Activated T-cell treated with anti-CD3 and anti-CD28 coated beads for 4 hours (primary cell): Measurements from ENCODE around the gene SSR4.

Source experiments
- DNase-seq: peaks from one replicate; pipeline ENCODE4 v3.0.0-alpha.2; 2020

The SSR4 gene

GRCh38 chrX:153831429-153832150, 37.1 kb downstream of the SSR4 start:
- DNase-seq, result no peak

GRCh38 chrX:153832728-153833127, 38.3 kb downstream of the SSR4 start:
- no peak for DNase-seq

DNA sequence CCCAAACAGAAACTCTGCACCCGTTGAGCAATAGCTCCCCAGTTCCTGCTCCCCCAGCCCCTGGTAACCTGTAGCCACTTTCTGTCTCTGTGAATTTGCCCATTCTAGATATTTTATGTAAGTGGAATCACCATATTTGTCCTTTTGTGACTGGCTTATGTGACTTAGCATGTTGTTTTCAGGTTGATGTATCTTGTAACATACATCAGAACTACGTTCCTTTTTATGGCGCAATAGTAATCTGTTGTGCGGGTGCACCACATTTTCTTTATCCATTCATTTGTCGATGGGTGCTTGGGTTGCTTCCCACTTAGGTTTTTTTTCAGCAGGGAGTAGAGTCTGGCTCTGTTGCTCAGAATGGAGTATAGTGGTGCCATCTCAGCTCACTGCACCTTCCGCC, 42.5 kb downstream of the SSR4 start:
- DNase-seq, result no peak

DNA sequence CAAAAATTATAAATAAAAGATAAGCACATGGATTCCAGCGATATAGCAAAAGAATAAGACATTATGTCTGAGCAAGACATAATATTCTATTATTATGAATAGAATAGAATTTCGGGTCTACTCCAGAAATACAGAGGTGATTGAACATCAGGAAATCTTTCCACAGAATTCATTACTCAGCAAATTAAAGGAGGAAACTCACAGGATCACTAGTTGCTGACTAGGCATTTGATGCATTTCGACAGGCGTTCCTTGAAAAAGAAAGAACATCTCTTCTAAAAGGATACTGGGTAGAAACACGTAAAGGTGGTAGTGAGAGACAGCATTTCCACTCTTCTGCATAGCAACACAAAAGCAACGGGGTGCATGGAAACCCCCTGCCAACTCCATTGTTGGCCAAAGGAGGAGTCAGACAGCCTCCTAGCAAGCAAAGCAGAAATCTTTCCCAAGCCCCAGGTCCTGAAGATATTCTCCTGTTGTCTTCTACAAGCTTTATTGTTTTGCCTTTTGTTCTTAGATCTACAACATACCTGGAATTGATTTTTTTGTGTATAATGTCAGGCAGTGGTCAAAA, 50.1 kb downstream of the SSR4 start:
- no peak for DNase-seq

- DNase-seq, result no peak
Observed at GRCh38 chrX:153845195-153845594, 50.7 kb downstream of the SSR4 start.

GRCh38 chrX:153845842-153846241, 51.4 kb downstream of the SSR4 start:
- DNase-seq, result no peak
